ENCODE results near the gene NR1H2. TPM values are rescaled to one million over a fixed set of nuclear protein-coding genes. Genes with fewer than 3 reads are reported as not detected.
"Not testable (repeated sequence)": the region's sequence is repeated elsewhere in the genome, so short reads cannot be mapped to it uniquely, and the experiment has no call there.

NR1H2 gene
- total and polyA plus RNA-seq, 7 donors = 74.9 to 153 (median 135) TPM

DNA sequence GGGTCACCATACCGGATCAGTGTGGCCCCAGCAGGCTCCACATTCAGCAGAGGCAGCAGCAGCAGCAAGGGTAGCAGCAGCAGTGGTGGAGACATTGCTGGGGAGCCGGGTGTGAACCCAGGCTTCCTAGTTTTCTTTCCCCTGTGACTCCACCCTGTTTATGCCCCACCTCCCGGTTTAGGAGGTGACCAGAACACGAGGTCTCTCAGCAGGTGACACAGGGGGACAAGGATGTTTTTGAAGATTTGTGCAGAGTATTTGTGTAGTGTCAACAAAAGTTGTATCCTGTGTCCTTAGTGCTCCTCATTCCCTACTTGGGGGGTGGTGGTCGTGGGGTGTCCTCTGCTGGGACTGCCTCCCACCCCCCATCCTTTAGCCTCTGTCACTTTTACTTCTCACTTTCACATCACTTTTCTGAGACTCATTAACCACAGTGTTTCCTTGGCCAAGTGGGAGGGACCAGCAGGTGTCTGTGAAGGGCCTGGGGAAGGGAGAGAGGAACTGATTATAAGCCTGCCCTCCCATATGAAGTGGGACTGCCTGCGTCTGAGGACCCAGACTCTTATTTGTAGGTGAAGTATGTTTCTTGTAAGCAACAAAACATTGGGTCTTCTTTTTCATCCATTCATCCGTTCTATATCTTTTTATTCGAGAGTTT, 31.5 kb upstream of the NR1H2 start:
- Histone ChIP-seq H3K4me1 (no peaks in the 10 kb centered on the region), H3K27ac (no peak overlapping the region), H3K36me3 (ENCODE audit: insufficient read depth in 1 of 2, low read depth in 1 of 2) (no peaks in the 10 kb centered on the region), H3K9me3 (peaks cover 5% of the 10 kb centered on the region), H3K27me3 (ENCODE audit: insufficient read depth in 3 of 3, low read length in 2 of 3) (no peaks in the 10 kb centered on the region), H3K4me3 (no peak overlapping the region)
- DNase-seq (no peak), ATAC-seq (no peak)
- intact Hi-C loops (cut with DNase I) = no loop called here
- WGBS, 3 donors = 73 to 83% (median 74%) methylated on average over 8 of the region's 8 CpGs
- TF ChIP-seq, protein P1, sequence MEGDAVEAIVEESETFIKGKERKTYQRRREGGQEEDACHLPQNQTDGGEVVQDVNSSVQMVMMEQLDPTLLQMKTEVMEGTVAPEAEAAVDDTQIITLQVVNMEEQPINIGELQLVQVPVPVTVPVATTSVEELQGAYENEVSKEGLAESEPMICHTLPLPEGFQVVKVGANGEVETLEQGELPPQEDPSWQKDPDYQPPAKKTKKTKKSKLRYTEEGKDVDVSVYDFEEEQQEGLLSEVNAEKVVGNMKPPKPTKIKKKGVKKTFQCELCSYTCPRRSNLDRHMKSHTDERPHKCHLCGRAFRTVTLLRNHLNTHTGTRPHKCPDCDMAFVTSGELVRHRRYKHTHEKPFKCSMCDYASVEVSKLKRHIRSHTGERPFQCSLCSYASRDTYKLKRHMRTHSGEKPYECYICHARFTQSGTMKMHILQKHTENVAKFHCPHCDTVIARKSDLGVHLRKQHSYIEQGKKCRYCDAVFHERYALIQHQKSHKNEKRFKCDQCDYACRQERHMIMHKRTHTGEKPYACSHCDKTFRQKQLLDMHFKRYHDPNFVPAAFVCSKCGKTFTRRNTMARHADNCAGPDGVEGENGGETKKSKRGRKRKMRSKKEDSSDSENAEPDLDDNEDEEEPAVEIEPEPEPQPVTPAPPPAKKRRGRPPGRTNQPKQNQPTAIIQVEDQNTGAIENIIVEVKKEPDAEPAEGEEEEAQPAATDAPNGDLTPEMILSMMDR (IDR thresholded peaks at IDR 0.05) = no peak

DNA sequence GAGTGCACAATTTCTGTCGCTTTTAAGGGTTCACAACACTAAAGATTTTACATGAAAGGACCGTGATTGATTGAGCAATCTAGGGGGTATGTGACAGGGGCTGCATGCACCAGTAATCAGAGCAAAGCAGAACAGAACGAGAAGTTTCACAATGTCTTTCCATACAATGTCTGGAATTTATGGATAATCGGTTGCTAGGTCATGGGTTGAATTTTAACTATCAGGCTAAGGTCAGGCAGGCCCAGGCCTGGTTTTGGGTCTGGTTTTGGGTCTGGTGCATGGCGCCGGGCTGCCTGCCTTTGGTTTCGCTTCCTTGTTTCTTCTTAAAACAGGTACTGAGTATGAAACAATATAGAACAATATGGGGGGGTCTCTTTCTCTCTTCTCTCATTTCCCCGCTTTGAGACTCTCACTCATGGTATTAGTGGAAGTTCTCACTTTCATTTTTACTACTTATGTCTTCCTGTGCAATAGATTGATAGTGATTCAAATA, 29.1 kb upstream of the NR1H2 start:
- H3K4me1 ChIP-seq; H3K27ac ChIP-seq; H3K27me3 ChIP-seq (ENCODE audit: insufficient read depth in 3 of 3, low read length in 2 of 3); ATAC-seq; intact Hi-C loops (cut with DNase I); DNase-seq; H3K4me3 ChIP-seq; H3K9me3 ChIP-seq; H3K36me3 ChIP-seq (ENCODE audit: insufficient read depth in 1 of 2, low read depth in 1 of 2): not testable (repeated sequence)
- WGBS, 3 donors = 76 to 84% (median 81%) methylated on average over 8 of the region's 8 CpGs

DNA sequence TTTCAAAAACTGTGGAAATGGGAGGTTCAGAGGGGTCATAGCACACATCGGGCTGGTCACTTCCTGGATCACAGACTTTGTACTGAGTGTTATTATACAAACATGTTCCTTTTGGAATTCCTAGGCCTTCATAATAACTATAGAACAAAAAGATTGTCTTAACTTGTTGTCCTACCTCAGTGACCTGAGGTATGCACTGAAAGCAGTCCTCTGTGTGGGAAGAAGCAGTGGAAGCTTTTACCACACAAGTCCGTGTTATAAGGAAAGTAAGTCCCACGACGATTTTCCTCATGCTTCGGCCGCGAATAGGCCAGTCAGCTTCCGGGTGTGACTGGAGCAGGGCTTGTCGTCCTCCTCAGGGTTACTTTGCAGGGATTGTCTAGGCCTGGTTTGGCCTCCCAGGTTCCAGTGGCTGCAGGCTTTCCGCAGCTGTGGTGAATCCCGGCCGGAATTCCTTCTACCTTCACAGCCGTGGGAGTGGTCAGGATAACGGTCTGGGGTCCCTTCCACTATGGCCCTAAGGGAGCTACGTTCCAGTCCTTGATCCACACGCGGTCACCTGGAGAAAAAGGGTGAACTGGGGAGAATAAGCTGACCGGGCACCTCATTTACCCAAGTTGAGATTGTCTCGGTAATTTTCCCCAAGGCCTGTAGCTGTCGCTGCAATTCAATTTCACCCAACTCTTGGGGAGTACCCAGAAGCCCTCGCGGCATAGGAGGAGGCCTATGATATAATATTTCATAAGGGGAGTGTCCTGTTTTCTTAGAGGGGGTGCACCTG, 26.8 kb upstream of the NR1H2 start:
- Histone ChIP-seq H3K4me1 (no peaks in the 10 kb centered on the region), H3K27ac (no peak overlapping the region), H3K9me3 (peaks cover 5% of the 10 kb centered on the region), H3K4me3 (no peak overlapping the region), H3K27me3 (ENCODE audit: insufficient read depth in 3 of 3, low read length in 2 of 3) (no peaks in the 10 kb centered on the region), H3K36me3 (ENCODE audit: insufficient read depth in 1 of 2, low read depth in 1 of 2) (no peaks in the 10 kb centered on the region)
- WGBS, 3 donors = 55 to 63% (median 57%) methylated on average over 22 of the region's 22 CpGs
- no peak for DNase-seq
- ATAC-seq = no peak
- TF ChIP-seq, protein P1 (IDR thresholded peaks at IDR 0.05) = no peak
- intact Hi-C loops (cut with DNase I) = no loop called here

DNA sequence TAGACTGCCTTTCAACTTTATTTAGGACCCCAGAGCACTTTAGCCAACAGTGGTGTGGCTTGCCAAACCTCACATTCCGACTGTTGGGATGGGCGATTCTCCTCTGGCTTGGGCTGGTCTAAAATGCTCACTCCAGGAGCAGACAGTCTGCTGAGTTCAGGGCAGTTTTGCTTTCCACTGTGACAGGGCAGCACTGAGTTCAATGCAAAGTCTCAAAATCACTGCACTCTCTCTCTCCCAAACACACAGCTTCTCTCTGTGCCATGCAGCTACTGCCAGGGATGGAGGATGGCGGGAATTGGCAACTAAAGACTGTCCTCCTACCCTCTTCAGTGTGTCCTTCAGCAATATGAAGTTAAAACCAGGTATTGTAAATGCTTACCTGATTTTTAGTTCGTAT, 24.0 kb upstream of the NR1H2 start:
- WGBS, 3 donors = 40 to 74% (median 56%) methylated on average over 4 of the region's 4 CpGs
- Histone ChIP-seq H3K36me3 (ENCODE audit: insufficient read depth in 1 of 2, low read depth in 1 of 2) (no peaks in the 10 kb centered on the region), H3K27ac (no peak overlapping the region), H3K27me3 (ENCODE audit: insufficient read depth in 3 of 3, low read length in 2 of 3) (no peaks in the 10 kb centered on the region), H3K9me3 (no peaks in the 10 kb centered on the region), H3K4me1 (no peaks in the 10 kb centered on the region), H3K4me3 (no peak overlapping the region)
- ATAC-seq = no peak
- intact Hi-C loops (cut with DNase I) = no loop called here
- DNase-seq = no peak
- TF ChIP-seq, protein P1 (IDR thresholded peaks at IDR 0.05) = no peak

- not testable (repeated sequence) for H3K27me3 ChIP-seq (ENCODE audit: insufficient read depth in 3 of 3, low read length in 2 of 3)
Observed at GRCh38 chr19:50353487-50353880, 22.8 kb upstream of the NR1H2 start.

More at GRCh38 chr19:50353487-50353880, 22.8 kb upstream of the NR1H2 start:
- H3K27ac ChIP-seq; H3K36me3 ChIP-seq (ENCODE audit: insufficient read depth in 1 of 2, low read depth in 1 of 2); intact Hi-C loops (cut with DNase I); H3K9me3 ChIP-seq; H3K4me1 ChIP-seq; H3K4me3 ChIP-seq; ATAC-seq; DNase-seq: not testable (repeated sequence)
- WGBS, 3 donors = 88 to 92% (median 88%) methylated on average over 7 of the region's 7 CpGs

All from psoas muscle (tissue), 8 donors.